ENCODE results near the gene ATG4C.
"Not testable (repeated sequence)": the region's sequence is repeated elsewhere in the genome, so short reads cannot be mapped to it uniquely, and the experiment has no call there.

ATG4C gene

DNA sequence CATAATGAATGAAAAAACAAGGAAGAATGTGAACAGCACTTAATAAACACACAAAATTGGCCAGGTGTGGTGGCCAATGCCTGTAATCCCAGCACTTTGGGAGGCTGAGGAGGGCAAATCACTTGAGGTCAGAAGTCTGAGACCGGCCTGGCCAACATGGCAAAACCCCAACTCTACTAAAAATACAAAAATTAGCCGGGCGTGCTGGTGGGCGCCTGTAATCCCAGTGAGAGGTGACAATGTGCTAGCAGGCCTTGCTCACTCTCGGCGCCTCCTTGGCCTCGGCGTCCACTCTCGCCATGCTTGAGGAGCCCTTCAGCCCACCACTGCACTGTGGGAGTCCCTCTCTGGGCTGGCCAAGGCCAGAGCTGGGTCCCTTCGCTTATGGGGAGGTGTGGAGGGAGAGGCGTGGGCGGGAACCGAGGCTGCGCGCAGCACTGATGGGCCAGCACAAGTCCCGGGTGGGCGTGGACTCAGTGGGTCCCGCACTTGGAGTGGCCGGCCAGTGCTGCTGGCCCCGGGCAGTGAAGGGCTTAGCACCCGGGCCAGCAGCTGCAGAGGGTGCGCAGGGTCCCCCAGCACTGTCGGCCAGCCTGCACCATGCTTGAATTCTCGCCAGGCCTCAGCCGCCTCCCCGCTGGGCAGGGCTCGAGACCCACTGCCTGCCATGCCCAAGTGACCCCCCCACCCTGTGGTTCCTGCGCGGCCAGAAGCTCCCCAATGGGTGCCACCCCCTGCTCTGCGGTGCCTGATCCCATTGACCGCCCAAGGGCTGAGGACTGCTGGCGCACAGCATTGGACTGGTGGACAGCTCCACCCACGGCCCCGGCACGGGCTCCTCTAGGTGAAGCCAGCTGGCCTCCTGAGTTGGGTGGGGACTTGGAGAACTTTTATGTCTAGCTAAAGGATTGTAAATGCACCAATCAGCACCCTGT lies 30.6 kb upstream of the ATG4C start:
- Histone ChIP-seq H3F3A (ENCODE audit: low read depth) (no peaks in the 10 kb centered on the region), H4K20me1 (ENCODE audit: insufficient read depth, low read length, poor library complexity, severe bottlenecking) (no peaks in the 10 kb centered on the region), H3K4me1 (ENCODE audit: insufficient read depth, low read length, poor library complexity, severe bottlenecking) (no peaks in the 10 kb centered on the region), H3K36me3 (ENCODE audit: insufficient read depth, low read length) (no peaks in the 10 kb centered on the region), H3K9me3 (ENCODE audit: insufficient read depth, low read depth, low read length) (no peaks in the 10 kb centered on the region), H2AFZ (ENCODE audit: low read length) (no peak overlapping the region), H3K4me2 (ENCODE audit: low read depth, low read length, poor library complexity, severe bottlenecking) (no peak overlapping the region), H3K9me2 (replicated peaks; ENCODE audit: low read depth, low read length) (no peaks in the 10 kb centered on the region), H3K27me3 (ENCODE audit: insufficient read depth, low read length, poor library complexity, severe bottlenecking) (no peaks in the 10 kb centered on the region), H3K79me2 (ENCODE audit: insufficient read depth, low read length) (no peaks in the 10 kb centered on the region), H3K9ac (ENCODE audit: low read depth, low read length, poor library complexity, severe bottlenecking) (no peak overlapping the region), H3K4me3 (ENCODE audit: low read length, poor library complexity, severe bottlenecking) (no peak overlapping the region)
- no peak for TF ChIP-seq EZH2phosphoT487 (IDR thresholded peaks at IDR 0.05; ENCODE audit: borderline replicate concordance)
- TF ChIP-seq, protein P1, sequence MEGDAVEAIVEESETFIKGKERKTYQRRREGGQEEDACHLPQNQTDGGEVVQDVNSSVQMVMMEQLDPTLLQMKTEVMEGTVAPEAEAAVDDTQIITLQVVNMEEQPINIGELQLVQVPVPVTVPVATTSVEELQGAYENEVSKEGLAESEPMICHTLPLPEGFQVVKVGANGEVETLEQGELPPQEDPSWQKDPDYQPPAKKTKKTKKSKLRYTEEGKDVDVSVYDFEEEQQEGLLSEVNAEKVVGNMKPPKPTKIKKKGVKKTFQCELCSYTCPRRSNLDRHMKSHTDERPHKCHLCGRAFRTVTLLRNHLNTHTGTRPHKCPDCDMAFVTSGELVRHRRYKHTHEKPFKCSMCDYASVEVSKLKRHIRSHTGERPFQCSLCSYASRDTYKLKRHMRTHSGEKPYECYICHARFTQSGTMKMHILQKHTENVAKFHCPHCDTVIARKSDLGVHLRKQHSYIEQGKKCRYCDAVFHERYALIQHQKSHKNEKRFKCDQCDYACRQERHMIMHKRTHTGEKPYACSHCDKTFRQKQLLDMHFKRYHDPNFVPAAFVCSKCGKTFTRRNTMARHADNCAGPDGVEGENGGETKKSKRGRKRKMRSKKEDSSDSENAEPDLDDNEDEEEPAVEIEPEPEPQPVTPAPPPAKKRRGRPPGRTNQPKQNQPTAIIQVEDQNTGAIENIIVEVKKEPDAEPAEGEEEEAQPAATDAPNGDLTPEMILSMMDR (conservative IDR thresholded peaks at IDR 0.05; ENCODE audit: low read length), result no peak

DNA sequence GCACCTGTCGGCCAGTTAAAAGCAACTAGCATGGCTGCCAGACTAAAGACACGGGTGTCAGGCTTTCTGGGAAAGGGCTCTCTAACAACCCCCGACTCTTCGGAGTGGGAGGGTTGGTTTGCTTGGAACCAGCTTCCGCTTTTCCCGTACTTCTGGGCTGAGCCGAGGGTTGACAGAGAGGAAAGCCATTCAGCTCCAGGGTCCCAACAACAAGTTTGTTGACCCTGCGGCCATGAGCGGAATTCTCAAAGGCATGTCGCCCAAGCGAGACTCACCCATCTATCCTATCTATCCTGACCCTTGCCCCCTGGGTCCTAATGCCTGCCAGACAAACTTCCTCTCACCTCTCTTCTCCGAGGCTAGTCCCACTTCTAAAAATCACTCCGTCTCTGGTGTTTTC lies 29.0 kb upstream of the ATG4C start:
- H3K4me3 ChIP-seq (ENCODE audit: low read length, poor library complexity, severe bottlenecking); H3K9me2 ChIP-seq (replicated peaks; ENCODE audit: low read depth, low read length); H3K9me3 ChIP-seq (ENCODE audit: insufficient read depth, low read depth, low read length); H3K4me1 ChIP-seq (ENCODE audit: insufficient read depth, low read length, poor library complexity, severe bottlenecking); H3K9ac ChIP-seq (ENCODE audit: low read depth, low read length, poor library complexity, severe bottlenecking); H3K4me2 ChIP-seq (ENCODE audit: low read depth, low read length, poor library complexity, severe bottlenecking); H3K79me2 ChIP-seq (ENCODE audit: insufficient read depth, low read length); H3K36me3 ChIP-seq (ENCODE audit: insufficient read depth, low read length); H4K20me1 ChIP-seq (ENCODE audit: insufficient read depth, low read length, poor library complexity, severe bottlenecking); H3F3A ChIP-seq (ENCODE audit: low read depth); H2AFZ ChIP-seq (ENCODE audit: low read length); H3K27me3 ChIP-seq (ENCODE audit: insufficient read depth, low read length, poor library complexity, severe bottlenecking): not testable (repeated sequence)

DNA sequence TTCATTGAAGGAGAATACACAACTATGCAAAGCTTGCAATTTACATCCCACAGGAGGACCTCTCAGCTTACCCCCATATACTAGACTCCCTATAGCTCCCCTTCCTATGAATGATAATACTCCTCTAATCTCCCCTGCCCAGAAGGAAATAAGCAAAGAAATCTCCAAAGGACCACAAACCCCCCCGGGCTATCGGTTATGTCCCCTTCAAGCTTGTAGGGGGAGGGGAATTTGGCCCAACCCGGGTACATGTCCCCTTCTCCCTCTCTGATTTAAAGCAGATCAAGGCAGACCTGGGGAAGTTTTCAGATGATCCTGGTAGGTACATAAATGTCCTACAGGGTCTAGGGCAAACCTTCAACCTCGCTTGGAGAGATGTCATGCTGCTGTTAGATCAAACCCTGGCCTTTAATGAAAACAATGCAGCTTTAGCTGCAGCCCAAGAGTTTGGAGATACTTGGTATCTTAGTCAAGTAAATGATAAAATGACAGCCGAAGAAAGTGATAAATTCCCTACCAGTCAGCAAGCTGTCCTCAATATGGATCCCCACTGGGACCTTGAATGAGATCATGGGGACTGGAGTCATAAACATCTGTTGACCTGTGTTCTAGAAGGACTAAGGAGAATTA lies 27.6 kb upstream of the ATG4C start:
- not testable (repeated sequence) for H3K36me3 ChIP-seq (ENCODE audit: insufficient read depth, low read length); H4K20me1 ChIP-seq (ENCODE audit: insufficient read depth, low read length, poor library complexity, severe bottlenecking); H3K4me1 ChIP-seq (ENCODE audit: insufficient read depth, low read length, poor library complexity, severe bottlenecking); H3F3A ChIP-seq (ENCODE audit: low read depth); H3K9ac ChIP-seq (ENCODE audit: low read depth, low read length, poor library complexity, severe bottlenecking); H3K9me3 ChIP-seq (ENCODE audit: insufficient read depth, low read depth, low read length); H3K79me2 ChIP-seq (ENCODE audit: insufficient read depth, low read length); H3K9me2 ChIP-seq (replicated peaks; ENCODE audit: low read depth, low read length); H3K4me2 ChIP-seq (ENCODE audit: low read depth, low read length, poor library complexity, severe bottlenecking); H3K4me3 ChIP-seq (ENCODE audit: low read length, poor library complexity, severe bottlenecking); H3K27me3 ChIP-seq (ENCODE audit: insufficient read depth, low read length, poor library complexity, severe bottlenecking); H2AFZ ChIP-seq (ENCODE audit: low read length)

DNA sequence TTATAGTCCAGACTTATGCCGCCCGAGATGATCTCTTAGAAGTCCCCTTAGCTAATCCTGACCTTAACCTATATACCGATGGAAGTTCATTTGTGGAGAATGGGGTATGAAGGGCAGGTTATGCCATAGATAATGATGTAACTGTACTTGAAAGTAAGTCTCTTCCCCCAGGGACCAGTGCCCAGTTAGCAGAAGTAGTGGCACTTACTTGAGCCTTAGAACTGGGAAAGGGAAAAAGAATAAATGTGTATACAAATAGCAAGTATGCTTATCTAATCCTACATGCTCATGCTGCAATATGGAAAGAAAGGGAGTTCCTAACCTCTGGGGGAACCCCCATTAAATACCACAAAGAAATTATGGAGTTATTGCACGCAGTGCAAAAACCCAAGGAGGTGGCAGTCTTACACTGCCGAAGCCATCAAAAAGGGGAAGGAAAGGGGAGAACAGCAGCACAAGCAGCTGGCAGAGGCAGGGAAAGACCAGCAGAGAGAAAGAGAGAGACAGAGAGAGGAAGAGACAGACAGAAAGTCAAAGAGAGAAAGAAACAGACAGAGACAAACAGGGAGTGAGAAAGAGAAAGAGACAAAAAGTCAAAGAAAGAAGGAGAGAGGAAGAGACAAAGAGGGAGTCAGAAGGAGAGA lies 24.6 kb upstream of the ATG4C start:
- H3K36me3 ChIP-seq (ENCODE audit: insufficient read depth, low read length); H3K9me2 ChIP-seq (replicated peaks; ENCODE audit: low read depth, low read length); H3F3A ChIP-seq (ENCODE audit: low read depth); H3K9me3 ChIP-seq (ENCODE audit: insufficient read depth, low read depth, low read length); H3K79me2 ChIP-seq (ENCODE audit: insufficient read depth, low read length); H3K9ac ChIP-seq (ENCODE audit: low read depth, low read length, poor library complexity, severe bottlenecking); H3K4me3 ChIP-seq (ENCODE audit: low read length, poor library complexity, severe bottlenecking); H2AFZ ChIP-seq (ENCODE audit: low read length); H3K4me2 ChIP-seq (ENCODE audit: low read depth, low read length, poor library complexity, severe bottlenecking); H4K20me1 ChIP-seq (ENCODE audit: insufficient read depth, low read length, poor library complexity, severe bottlenecking); H3K4me1 ChIP-seq (ENCODE audit: insufficient read depth, low read length, poor library complexity, severe bottlenecking); H3K27me3 ChIP-seq (ENCODE audit: insufficient read depth, low read length, poor library complexity, severe bottlenecking): not testable (repeated sequence)

DNA sequence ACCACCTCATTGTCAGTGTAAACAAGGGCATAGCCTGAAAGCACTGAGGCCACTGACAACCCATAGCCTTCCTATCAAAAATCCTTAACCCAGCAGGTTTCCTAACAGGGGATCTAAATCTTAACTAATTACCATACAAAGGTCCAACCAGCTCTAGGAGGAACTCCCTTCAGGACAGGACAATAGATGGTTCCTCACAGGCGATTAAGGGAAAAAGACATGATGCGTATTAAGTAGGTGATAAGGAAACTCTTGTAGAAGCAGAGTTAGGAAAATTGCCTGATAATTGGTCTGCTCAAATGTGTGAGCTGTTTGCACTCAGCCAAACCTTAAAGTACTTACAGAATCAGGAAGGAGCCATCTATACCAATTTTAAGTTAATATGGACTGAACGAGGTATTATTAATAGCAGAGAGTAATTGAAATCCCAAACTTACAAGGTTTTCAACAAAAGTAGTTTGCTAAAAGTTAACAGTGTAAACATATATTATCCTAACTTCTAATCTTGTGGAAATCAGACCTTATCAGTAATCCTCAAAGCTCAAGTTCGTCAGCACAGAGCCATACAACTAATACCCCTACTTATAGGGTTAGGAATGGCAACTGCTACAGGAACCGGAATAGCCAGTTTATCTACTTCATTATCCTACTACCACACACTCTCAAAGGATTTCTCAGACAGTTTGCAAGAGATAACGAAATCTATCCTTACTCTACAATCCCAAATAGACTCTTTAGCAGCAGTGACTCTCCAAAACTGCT lies 23.7 kb upstream of the ATG4C start:
- not testable (repeated sequence) for H3F3A ChIP-seq (ENCODE audit: low read depth); H3K9me2 ChIP-seq (replicated peaks; ENCODE audit: low read depth, low read length); H3K79me2 ChIP-seq (ENCODE audit: insufficient read depth, low read length); H3K4me1 ChIP-seq (ENCODE audit: insufficient read depth, low read length, poor library complexity, severe bottlenecking); H3K4me3 ChIP-seq (ENCODE audit: low read length, poor library complexity, severe bottlenecking); H3K4me2 ChIP-seq (ENCODE audit: low read depth, low read length, poor library complexity, severe bottlenecking); H3K9me3 ChIP-seq (ENCODE audit: insufficient read depth, low read depth, low read length); H4K20me1 ChIP-seq (ENCODE audit: insufficient read depth, low read length, poor library complexity, severe bottlenecking); H3K27me3 ChIP-seq (ENCODE audit: insufficient read depth, low read length, poor library complexity, severe bottlenecking); H3K36me3 ChIP-seq (ENCODE audit: insufficient read depth, low read length); H3K9ac ChIP-seq (ENCODE audit: low read depth, low read length, poor library complexity, severe bottlenecking); H2AFZ ChIP-seq (ENCODE audit: low read length)

DNA sequence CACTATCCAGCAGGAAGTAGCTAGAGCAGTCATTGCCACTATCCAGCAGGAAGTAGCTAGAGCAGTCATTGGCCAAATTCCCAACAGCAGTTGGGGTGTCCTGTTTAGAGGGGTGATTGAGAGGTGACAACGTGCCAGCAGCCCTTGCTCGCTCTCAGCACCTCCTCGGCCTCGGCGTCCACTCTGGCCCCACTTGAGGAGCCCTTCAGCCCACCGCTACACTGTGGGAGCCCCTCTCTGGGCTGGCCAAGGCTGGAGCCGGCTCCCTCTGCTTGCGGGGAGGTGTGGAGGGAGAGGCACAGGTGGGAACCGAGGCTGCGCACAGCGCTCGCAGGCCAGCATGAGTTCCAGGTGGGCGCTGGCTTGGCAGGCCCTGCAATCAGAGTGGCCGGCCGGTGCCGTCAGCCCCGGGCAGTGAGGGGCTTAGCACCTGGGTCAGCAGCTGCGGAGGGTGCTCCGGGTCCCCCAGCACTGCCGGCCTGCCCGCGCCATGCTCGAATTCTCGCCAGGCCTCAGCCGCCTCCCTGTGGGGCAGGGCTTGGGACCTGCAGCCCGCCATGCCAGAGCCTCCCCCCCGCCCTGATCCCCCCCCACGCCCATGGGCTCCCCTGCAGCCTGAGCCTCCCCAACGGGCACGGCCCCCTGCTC lies 22.6 kb upstream of the ATG4C start:
- not testable (repeated sequence) for H3F3A ChIP-seq (ENCODE audit: low read depth); H3K36me3 ChIP-seq (ENCODE audit: insufficient read depth, low read length); H3K79me2 ChIP-seq (ENCODE audit: insufficient read depth, low read length); H3K4me1 ChIP-seq (ENCODE audit: insufficient read depth, low read length, poor library complexity, severe bottlenecking); H3K4me3 ChIP-seq (ENCODE audit: low read length, poor library complexity, severe bottlenecking); H4K20me1 ChIP-seq (ENCODE audit: insufficient read depth, low read length, poor library complexity, severe bottlenecking); H2AFZ ChIP-seq (ENCODE audit: low read length); H3K9me2 ChIP-seq (replicated peaks; ENCODE audit: low read depth, low read length); H3K9ac ChIP-seq (ENCODE audit: low read depth, low read length, poor library complexity, severe bottlenecking); H3K9me3 ChIP-seq (ENCODE audit: insufficient read depth, low read depth, low read length); H3K27me3 ChIP-seq (ENCODE audit: insufficient read depth, low read length, poor library complexity, severe bottlenecking); H3K4me2 ChIP-seq (ENCODE audit: low read depth, low read length, poor library complexity, severe bottlenecking)

Data from Loucy (cell line).